ENCODE measurements around the gene FAM120B.
"Not testable (repeated sequence)": the region's sequence is repeated elsewhere in the genome, so short reads cannot be mapped to it uniquely, and the experiment has no call there.

Gene FAM120B

GRCh38 chr6:170301184-170301583 lies 5.4 kb upstream of the FAM120B start:
- DNase-seq (ENCODE audit: low spot score) = no peak

- DNase-seq (ENCODE audit: low spot score) = peak; percentile 9
Observed at GRCh38 chr6:170305805-170306323, 694 bp upstream of the FAM120B start.

GRCh38 chr6:170307080-170307545 lies 555 bp downstream of the FAM120B start:
- peak; percentile 7 for DNase-seq (ENCODE audit: low spot score)

GRCh38 chr6:170308761-170309160 lies 2.2 kb downstream of the FAM120B start:
- no peak for DNase-seq (ENCODE audit: low spot score)

GRCh38 chr6:170311696-170312095 lies 5.1 kb downstream of the FAM120B start:
- DNase-seq (ENCODE audit: low spot score) = no peak

- DNase-seq (ENCODE audit: low spot score) = no peak
Observed at GRCh38 chr6:170312876-170313275, 6.3 kb downstream of the FAM120B start.

GRCh38 chr6:170313716-170314295 lies 7.2 kb downstream of the FAM120B start:
- no peak for DNase-seq (ENCODE audit: low spot score)

GRCh38 chr6:170314983-170315382 lies 8.4 kb downstream of the FAM120B start:
- DNase-seq (ENCODE audit: low spot score) = no peak

- no peak for DNase-seq (ENCODE audit: low spot score)
Observed at GRCh38 chr6:170316071-170316470, 9.5 kb downstream of the FAM120B start.

GRCh38 chr6:170317076-170317475 lies 10.5 kb downstream of the FAM120B start:
- no peak for DNase-seq (ENCODE audit: low spot score)

- DNase-seq (ENCODE audit: low spot score) = no peak
Observed at GRCh38 chr6:170317718-170318117, 11.2 kb downstream of the FAM120B start.

GRCh38 chr6:170329321-170329720 lies 22.8 kb downstream of the FAM120B start:
- no peak for DNase-seq (ENCODE audit: low spot score)

GRCh38 chr6:170335199-170335598 lies 28.6 kb downstream of the FAM120B start:
- not testable (repeated sequence) for DNase-seq (ENCODE audit: low spot score)

- DNase-seq (ENCODE audit: low spot score) = no peak
Observed at GRCh38 chr6:170344631-170345576, 38.3 kb downstream of the FAM120B start.

- no peak for DNase-seq (ENCODE audit: low spot score)
Observed at GRCh38 chr6:170345662-170346061, 39.1 kb downstream of the FAM120B start.

GRCh38 chr6:170346649-170347048 lies 40.1 kb downstream of the FAM120B start:
- DNase-seq (ENCODE audit: low spot score) = no peak

GRCh38 chr6:170347091-170347490 lies 40.5 kb downstream of the FAM120B start:
- DNase-seq (ENCODE audit: low spot score) = peak; percentile 63

GRCh38 chr6:170347975-170348374 lies 41.4 kb downstream of the FAM120B start:
- DNase-seq (ENCODE audit: low spot score) = no peak

GRCh38 chr6:170351456-170351855 lies 44.9 kb downstream of the FAM120B start:
- not testable (repeated sequence) for DNase-seq (ENCODE audit: low spot score)

GRCh38 chr6:170355190-170355589 lies 48.6 kb downstream of the FAM120B start:
- not testable (repeated sequence) for DNase-seq (ENCODE audit: low spot score)

GRCh38 chr6:170355661-170356060 lies 49.1 kb downstream of the FAM120B start:
- no peak for DNase-seq (ENCODE audit: low spot score)

- no peak for DNase-seq (ENCODE audit: low spot score)
Observed at GRCh38 chr6:170357812-170358211, 51.3 kb downstream of the FAM120B start.

- DNase-seq (ENCODE audit: low spot score) = no peak
Observed at GRCh38 chr6:170358496-170358895, 51.9 kb downstream of the FAM120B start.

Measured in pons (tissue), 1 donor.